ENCODE data around the gene HOOK2. TPM values are rescaled to one million over a fixed set of nuclear protein-coding genes. Genes with fewer than 3 reads are reported as not detected.

Gene HOOK2
- total and polyA plus RNA-seq, 2 of the 13 experiments (the other 11 are each of a cell fraction or from before 2014, with no cell fraction given), result 9.2 to 12.9 TPM

GRCh38 chr19:12722566-12723380, 52.6 kb downstream of the HOOK2 start (continued):
- TF ChIP-seq ZNF646 (CRISPR knock-in tag; IDR thresholded peaks at IDR 0.05) (no peak), KIAA2018 (CRISPR knock-in tag; IDR thresholded peaks at IDR 0.05; ENCODE audit: borderline replicate concordance) (no peak), LCORL (IDR thresholded peaks at IDR 0.05) (peak; percentile 75), LCORL (CRISPR knock-in tag; IDR thresholded peaks at IDR 0.05) (no peak), GTF3A (CRISPR knock-in tag; conservative IDR thresholded peaks at IDR 0.05) (no peak), ZNF784 (CRISPR knock-in tag; IDR thresholded peaks at IDR 0.05; ENCODE audit: borderline replicate concordance) (0 out of 2 replicates have a peak, but pooled peaks have one; percentile 41), HNRNPLL (IDR thresholded peaks at IDR 0.05; ENCODE audit: low read depth, low read length, poor library complexity, severe bottlenecking) (peak; percentile 26), ATF7 (IDR thresholded peaks at IDR 0.05) (no peak), ATF7 (CRISPR knock-in tag; IDR thresholded peaks at IDR 0.05) (no peak; the same call in 1 of the 2 replicates), YY1 (IDR thresholded peaks at IDR 0.05; ENCODE audit: insufficient read depth, insufficient replicate concordance, low read depth, low read length) (peak; percentile 56), RNF2 (conservative IDR thresholded peaks at IDR 0.05; ENCODE audit: low read depth) (no peak), SP1 (IDR thresholded peaks at IDR 0.05) (no peak), SP1 (CRISPR knock-in tag; IDR thresholded peaks at IDR 0.05) (0 out of 2 replicates have a peak, but pooled peaks have one; percentile 25)

All from HepG2 (cell line).